ENCODE results near the gene AFAP1.

Gene AFAP1

DNA sequence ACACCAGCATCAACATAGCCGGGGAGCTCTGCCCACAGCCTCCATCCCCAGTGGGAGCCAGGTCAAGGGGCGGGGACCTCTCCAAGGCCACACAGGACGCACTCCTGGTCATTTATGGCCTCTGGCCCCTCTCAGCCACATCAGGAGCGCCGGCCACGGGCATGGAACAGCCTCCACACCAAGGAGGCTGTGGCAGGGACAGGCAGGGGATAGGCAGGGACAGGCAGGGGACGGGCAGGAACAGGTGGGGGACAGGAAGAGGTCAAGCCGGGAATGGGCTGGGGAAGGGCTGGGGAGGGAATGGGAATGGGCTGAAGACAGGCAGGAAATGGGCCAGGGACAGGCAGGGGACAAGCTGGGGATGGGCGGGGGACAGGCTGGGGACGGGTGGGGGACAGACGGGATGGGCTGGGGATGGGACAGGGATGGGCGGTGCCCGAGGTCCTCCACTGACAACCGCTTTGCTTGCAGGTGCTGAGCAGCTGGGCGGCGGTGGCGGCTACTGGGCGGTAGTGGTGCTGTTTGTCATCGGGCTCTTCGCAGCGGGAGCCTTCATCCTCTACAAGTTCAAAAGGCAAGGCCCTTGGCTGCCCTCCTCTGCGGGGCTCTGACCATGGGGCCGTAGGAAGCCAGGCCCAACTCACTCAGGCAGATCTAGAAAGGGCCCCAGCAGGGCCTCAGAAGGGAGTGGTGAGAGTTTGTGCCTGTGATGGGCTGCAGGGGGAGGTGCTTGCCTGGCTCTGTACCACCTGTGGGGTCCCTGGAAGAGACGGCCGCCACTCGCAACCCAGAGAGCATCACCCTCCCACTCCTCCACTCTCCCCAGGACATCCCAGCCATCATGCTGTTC is 205.6 kb downstream of the AFAP1 start:
- DNase-seq: no peak

DNA sequence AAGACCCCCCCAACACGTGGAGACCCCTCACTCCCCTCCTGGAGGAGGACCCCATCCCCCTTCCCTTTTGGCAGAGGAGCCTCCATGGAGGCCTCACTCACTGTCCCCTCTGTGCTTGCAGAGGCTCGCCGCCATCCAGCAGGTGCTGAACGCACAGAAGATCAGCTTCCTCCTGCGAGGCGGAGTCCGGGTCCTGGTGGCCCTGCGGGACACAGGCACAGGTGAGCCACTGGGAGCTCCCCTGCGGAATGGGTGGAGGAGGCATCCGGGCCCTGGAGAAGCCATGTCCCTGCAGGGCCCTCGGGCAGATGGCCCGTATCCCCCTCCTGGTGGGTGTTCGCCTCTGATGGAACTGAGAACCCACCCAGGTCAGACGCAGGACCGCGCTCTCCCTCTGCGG is 206.5 kb downstream of the AFAP1 start:
- DNase-seq: no peak

- DNase-seq: no peak
Measured at GRCh38 chr4:7732263-7732662, 207.4 kb downstream of the AFAP1 start.

DNA sequence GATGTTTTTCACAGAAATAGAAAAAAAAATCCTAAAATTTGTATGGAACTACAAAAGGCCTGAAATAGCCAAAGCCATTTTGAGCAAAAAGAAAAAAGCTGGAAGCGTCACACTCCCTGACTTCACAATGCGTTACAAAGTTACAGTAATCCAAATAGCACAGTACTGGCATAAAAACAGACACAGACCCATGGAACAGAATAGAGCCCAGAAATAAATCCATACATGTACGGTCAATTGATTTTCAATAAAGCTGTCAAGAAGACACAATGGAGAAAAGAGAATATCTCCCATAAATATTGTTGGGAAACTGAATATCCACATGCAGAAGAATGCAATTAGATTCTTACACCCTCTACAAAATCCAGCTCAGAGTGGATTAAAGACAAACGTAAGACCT is 208.2 kb downstream of the AFAP1 start:
- DNase-seq: no peak

DNA sequence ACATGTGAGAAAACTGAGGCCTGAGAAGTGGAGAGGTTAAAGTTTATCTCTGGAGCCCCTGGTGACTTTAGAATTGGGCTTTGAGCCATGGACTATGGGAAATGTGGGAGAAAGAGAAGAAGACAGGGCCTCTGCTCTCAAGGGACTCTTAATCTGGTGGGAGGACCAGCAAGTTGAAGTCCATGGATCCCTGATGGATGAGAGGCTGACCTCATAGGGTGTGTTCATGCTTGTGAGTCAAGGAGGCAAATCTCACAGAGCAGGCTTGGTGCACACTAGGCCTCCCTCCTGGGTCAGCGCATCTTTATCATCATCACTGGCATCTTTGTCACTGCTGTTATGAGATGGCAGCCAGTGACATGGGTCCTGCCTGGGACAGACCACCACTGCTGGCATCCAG is 211.9 kb downstream of the AFAP1 start:
- no peak for DNase-seq

GRCh38 chr4:7726665-7727413 is 212.8 kb downstream of the AFAP1 start:
- no peak for DNase-seq

DNA sequence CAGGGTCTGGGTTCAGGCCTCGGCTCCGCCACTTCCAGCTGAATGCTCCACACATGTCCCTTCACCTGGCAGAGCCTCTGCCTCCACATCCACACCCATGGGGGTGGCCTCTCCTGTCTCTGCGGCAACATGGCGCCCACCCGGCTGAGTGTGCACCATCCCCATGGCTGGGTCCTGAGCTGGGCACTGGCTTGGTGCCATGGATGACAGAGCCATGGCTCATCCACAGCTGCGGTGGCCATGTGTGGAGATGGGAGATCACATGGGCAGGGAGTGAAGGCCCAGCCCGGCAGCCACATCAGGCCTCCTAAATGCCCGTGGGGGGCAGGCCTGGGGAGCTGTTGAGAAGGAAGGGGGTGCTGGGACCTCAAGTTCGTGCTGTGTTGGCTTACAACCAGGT is 213.7 kb downstream of the AFAP1 start:
- DNase-seq: no peak

GRCh38 chr4:7723625-7724024 is 216.0 kb downstream of the AFAP1 start:
- no peak for DNase-seq

DNA sequence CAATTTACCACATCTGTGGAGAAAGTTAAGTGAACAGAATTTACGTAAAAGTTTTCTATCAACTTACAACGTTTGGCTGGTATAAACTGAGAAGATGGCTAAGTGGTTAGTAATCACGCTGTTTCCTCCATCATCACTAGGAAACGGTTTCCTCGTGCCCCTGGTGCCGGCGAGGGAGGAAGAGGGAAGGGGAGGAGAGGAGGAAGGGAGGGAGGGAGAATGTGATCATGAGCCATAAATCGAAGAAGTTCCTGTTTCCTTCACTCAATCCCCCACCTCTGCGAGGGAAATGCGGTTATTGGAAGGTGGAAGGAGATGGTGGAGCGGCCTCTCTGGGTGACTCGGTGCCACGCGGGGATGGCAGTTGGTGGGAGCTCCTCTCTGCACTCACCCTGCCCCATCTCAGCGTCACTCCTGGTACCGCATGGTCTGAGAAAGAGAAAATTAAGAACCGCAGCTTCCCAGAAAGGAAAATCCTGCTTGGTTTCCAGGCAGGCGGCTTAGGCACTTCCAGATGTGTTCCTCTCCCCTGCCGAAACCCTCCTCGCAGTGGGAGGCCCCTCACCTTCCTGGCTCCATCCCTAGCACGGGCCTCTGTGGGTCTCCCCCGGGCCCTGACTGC is 216.8 kb downstream of the AFAP1 start:
- DNase-seq: peak; percentile 57

DNA sequence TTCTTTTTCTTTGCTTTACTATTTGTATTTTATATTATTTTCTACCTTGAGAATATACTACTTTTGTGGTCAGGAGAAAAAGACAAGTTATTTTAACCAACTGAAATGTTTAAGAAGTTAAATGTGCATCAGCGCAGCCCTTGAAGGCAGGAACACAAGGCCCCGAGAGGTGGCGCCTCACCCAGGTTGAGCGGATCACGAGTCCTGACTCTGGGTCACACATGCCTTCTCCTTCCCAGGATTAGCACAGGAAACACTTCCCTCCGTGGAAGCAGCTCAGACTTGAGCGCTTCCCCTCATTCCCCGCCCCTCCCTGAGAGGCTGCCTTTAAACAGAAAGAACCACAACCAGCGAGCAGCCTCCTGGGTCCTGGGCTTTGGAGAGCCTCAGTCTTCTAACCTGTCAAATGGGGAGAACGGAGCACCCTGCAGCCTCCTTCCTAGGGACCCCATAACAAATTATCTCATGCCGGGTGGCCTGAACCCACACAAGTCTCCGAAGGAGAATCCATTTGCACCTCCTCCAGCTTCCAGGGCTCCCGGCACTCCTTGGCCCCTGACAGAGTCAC is 217.6 kb downstream of the AFAP1 start:
- DNase-seq: no peak

- no peak for DNase-seq
Measured at GRCh38 chr4:7719354-7720174, 220.1 kb downstream of the AFAP1 start.

- DNase-seq: no peak
Measured at GRCh38 chr4:7717946-7718490, 221.6 kb downstream of the AFAP1 start.

DNA sequence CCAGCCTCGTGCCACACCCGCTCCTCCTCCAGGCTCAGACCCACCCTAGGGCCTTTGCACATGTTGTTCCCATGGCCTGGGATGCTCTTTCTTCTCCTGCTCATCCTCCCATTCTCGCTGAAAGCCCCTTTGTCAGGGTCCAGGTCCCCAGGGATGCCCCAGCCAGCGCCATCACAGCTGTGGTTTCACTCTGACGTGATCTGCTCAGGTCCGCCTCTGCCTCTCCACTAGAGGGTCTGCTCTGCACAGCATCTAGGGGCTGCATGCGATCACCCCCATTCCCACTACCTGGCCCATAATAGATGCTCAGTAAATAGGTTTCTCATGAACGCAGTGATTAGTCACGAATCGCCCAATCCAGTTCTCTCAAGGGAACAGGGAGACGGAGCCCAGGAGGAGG is 222.5 kb downstream of the AFAP1 start:
- no peak for DNase-seq

GRCh38 chr4:7716010-7716721 is 223.5 kb downstream of the AFAP1 start:
- DNase-seq: peak; percentile 44

GRCh38 chr4:7715271-7716009 is 224.2 kb downstream of the AFAP1 start:
- DNase-seq: no peak

GRCh38 chr4:7714738-7715137 is 224.9 kb downstream of the AFAP1 start:
- DNase-seq: no peak

GRCh38 chr4:7714176-7714575 is 225.5 kb downstream of the AFAP1 start:
- DNase-seq: peak; percentile 8

GRCh38 chr4:7713757-7714156 is 225.9 kb downstream of the AFAP1 start:
- no peak for DNase-seq

GRCh38 chr4:7712021-7712671 is 227.5 kb downstream of the AFAP1 start:
- DNase-seq: no peak

DNA sequence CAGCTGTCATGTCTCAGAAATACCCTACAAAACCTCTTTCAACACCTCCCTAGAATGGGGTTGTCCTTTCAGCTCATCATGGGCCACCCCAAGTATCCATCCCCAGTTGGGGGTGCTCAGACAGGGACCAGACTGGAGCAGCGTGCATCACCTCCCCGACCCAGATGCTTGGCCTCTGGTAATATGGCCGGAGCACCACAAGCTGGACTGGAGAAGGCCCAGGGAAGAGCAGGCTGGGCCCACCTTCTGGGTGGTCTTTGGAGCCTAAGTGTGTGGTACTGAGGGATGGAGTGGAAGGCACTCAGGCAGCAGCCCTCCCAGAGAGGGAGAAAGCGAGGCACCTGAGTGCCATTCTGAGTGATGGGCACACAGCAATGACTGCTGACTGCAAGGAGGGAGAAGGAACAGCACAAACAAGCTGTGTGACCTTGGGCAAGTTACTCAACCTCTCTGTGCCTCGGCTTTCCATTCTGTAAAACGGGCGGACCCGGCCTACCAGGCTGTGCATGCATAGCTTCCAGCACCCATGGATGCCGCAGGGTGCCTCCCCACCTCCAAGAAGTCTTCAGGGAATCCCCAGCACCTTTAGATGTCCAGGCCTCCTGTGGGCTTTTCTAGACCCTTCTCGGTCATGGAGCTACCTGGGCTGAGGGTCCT is 228.2 kb downstream of the AFAP1 start:
- no peak for DNase-seq
